LHCN-M2 (cell line): ENCODE measurements around the gene ARHGAP26. TPM values are rescaled to one million over a fixed set of nuclear protein-coding genes. Genes with fewer than 3 reads are reported as not detected.

Source experiments
- DNase-seq: peaks from one replicate; pipeline ENCODE4 v3.0.0-alpha.2; 2012; ENCODE audit warnings: low read depth
- total RNA-seq: library from RNA; depleted of rRNA; stranded (reverse); fragments of >200 nt; gene quantifications from 2 replicates; pipeline ENCODE4 v1.2.3, GENCODE V29; 2014

The ARHGAP26 gene
- total RNA-seq, 1 experiment from 2014 or later = 1.0 TPM

GRCh38 chr5:142810743-142811290, 40.6 kb downstream of the ARHGAP26 start:
- DNase-seq = no peak

- no peak for DNase-seq
Measured at GRCh38 chr5:142811866-142812557, 41.8 kb downstream of the ARHGAP26 start.

- DNase-seq = no peak
Measured at GRCh38 chr5:142813220-142813619, 43.0 kb downstream of the ARHGAP26 start.

- no peak for DNase-seq
Measured at GRCh38 chr5:142814122-142814521, 43.9 kb downstream of the ARHGAP26 start.

- DNase-seq = no peak
Measured at GRCh38 chr5:142815469-142815868, 45.3 kb downstream of the ARHGAP26 start.

- peak; percentile 48 for DNase-seq
Measured at GRCh38 chr5:142816531-142817430, 46.6 kb downstream of the ARHGAP26 start.

- DNase-seq = no peak
Measured at GRCh38 chr5:142817949-142818431, 47.8 kb downstream of the ARHGAP26 start.

GRCh38 chr5:142819292-142819691, 49.1 kb downstream of the ARHGAP26 start:
- DNase-seq = no peak

GRCh38 chr5:142819825-142820224, 49.6 kb downstream of the ARHGAP26 start:
- peak; percentile 50 for DNase-seq

- no peak for DNase-seq
Measured at GRCh38 chr5:142820447-142820846, 50.3 kb downstream of the ARHGAP26 start.

- DNase-seq = no peak
Measured at GRCh38 chr5:142821034-142821732, 51.0 kb downstream of the ARHGAP26 start.

- peak; percentile 86 for DNase-seq
Measured at GRCh38 chr5:142821733-142822487, 51.7 kb downstream of the ARHGAP26 start.

GRCh38 chr5:142823126-142823525, 52.9 kb downstream of the ARHGAP26 start:
- DNase-seq = no peak

GRCh38 chr5:142823806-142824205, 53.6 kb downstream of the ARHGAP26 start:
- no peak for DNase-seq

- DNase-seq = no peak
Measured at GRCh38 chr5:142824391-142824790, 54.2 kb downstream of the ARHGAP26 start.

GRCh38 chr5:142825378-142826089, 55.4 kb downstream of the ARHGAP26 start:
- DNase-seq = no peak

GRCh38 chr5:142826093-142826492, 55.9 kb downstream of the ARHGAP26 start:
- DNase-seq = no peak

GRCh38 chr5:142826741-142827492, 56.7 kb downstream of the ARHGAP26 start:
- DNase-seq = peak; percentile 56

GRCh38 chr5:142827934-142828576, 57.9 kb downstream of the ARHGAP26 start:
- DNase-seq = no peak
